Measurements from ENCODE around the gene KCND3.
A peak's percentile ranks its signal among the peaks of the same experiment; 100 is the strongest.

Gene KCND3

DNA sequence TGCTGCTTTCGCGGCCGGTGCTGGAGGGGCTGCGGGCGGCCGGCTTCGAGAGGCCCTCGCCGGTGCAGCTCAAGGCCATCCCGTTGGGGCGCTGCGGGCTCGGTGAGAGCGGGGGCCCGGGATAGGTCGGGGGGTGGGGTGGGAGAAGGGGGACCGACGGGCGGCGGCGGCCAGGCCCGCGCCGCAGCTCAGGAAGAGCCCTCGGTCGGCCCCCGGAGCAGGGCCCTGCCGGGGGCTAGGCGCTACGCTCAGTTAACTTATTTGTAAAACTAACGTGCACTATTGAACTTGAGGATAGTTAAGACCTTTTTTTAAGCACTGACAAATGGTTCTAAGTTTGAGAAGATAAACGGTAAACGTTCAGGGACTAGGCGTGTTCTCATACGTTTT is 233.3 kb downstream of the KCND3 start:
- TF ChIP-seq CTCF (IDR thresholded peaks at IDR 0.05; ENCODE audit: poor library complexity, severe bottlenecking) = no peak
- Histone ChIP-seq H3K36me3 (ENCODE audit: low read depth) (peaks cover 43% of the 10 kb centered on the region), H3K27ac (ENCODE audit: poor library complexity, severe bottlenecking) (peak overlapping the region; percentile 72), H3K9me3 (ENCODE audit: severe bottlenecking) (no peaks in the 10 kb centered on the region), H3K4me3 (ENCODE audit: severe bottlenecking) (peak overlapping the region; percentile 60), H3K4me1 (ENCODE audit: insufficient read depth, poor library complexity, severe bottlenecking) (peaks cover 12% of the 10 kb centered on the region), H3K27me3 (ENCODE audit: insufficient read depth, poor library complexity, severe bottlenecking) (no peaks in the 10 kb centered on the region)
- no peak for DNase-seq (ENCODE audit: low spot score)
- peak; percentile 38 for ATAC-seq (ENCODE audit: low read depth)

- Histone ChIP-seq H3K27me3 (ENCODE audit: insufficient read depth, poor library complexity, severe bottlenecking) (no peaks in the 10 kb centered on the region), H3K36me3 (ENCODE audit: low read depth) (peaks cover 37% of the 10 kb centered on the region), H3K27ac (ENCODE audit: poor library complexity, severe bottlenecking) (peak within 1 kb of the TSS; percentile 72), H3K9me3 (ENCODE audit: severe bottlenecking) (no peaks in the 10 kb centered on the region), H3K4me3 (ENCODE audit: severe bottlenecking) (peak within 1 kb of the TSS; percentile 60), H3K4me1 (ENCODE audit: insufficient read depth, poor library complexity, severe bottlenecking) (peaks cover 12% of the 10 kb centered on the region)
- peak; percentile 87 for ATAC-seq (ENCODE audit: low read depth)
- peak; percentile 87 for DNase-seq (ENCODE audit: low spot score)
- TF ChIP-seq CTCF (IDR thresholded peaks at IDR 0.05; ENCODE audit: poor library complexity, severe bottlenecking) = peak; percentile 93
Observed at GRCh38 chr1:111755331-111756123, 233.9 kb downstream of the KCND3 start, which contains the start of gene DDX20. Gene DDX20, plus strand, starts transcription at chr1:111755901. Its CDS starts 24 bp downstream, at chr1:111755925.

GRCh38 chr1:111754984-111755330 is 234.5 kb downstream of the KCND3 start:
- no peak for TF ChIP-seq CTCF (IDR thresholded peaks at IDR 0.05; ENCODE audit: poor library complexity, severe bottlenecking)
- Histone ChIP-seq H3K27me3 (ENCODE audit: insufficient read depth, poor library complexity, severe bottlenecking) (no peaks in the 10 kb centered on the region), H3K4me3 (ENCODE audit: severe bottlenecking) (peak overlapping the region; percentile 60), H3K4me1 (ENCODE audit: insufficient read depth, poor library complexity, severe bottlenecking) (peaks cover 12% of the 10 kb centered on the region), H3K36me3 (ENCODE audit: low read depth) (peaks cover 32% of the 10 kb centered on the region), H3K9me3 (ENCODE audit: severe bottlenecking) (no peaks in the 10 kb centered on the region), H3K27ac (ENCODE audit: poor library complexity, severe bottlenecking) (peak overlapping the region; percentile 72)
- DNase-seq (ENCODE audit: low spot score) (no peak), ATAC-seq (ENCODE audit: low read depth) (peak; percentile 40)

DNA sequence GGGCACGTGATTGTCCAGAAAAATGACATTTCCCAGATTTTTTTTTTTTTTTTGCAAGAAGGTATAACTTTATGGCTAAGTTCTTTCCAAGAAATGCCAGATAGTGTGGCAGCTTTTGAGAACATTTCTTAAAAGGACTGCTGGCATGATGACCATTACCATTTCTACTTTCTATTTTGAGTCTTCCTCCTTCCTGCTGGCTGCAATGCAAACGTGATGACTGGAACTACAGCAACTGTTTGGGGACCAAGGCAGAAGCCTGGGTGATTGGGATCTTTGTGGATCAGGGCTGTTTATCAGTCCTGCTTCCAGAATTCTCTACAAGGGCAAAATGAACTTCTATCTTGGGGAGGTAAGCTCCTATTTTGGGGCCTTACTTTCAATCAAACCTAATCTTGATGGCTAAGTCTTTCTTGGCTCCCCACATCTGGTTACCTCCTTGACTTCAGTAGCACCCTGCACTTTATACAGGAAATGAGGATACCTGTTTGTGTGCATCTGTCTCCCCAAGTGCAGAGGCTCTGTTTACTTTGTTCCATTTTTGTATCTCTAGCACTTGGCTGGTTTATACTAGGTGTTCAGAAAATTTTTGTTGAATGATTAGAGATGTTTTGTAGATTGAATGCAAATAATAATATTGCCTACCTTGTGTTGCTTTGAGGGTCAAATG is 237.4 kb downstream of the KCND3 start:
- ATAC-seq (ENCODE audit: low read depth) = no peak
- no peak for TF ChIP-seq CTCF (IDR thresholded peaks at IDR 0.05; ENCODE audit: poor library complexity, severe bottlenecking)
- no peak overlapping the region for H3K27ac ChIP-seq (ENCODE audit: poor library complexity, severe bottlenecking)
- no peaks in the 10 kb centered on the region for H3K27me3 ChIP-seq (ENCODE audit: insufficient read depth, poor library complexity, severe bottlenecking)
- peaks cover 6% of the 10 kb centered on the region for H3K4me1 ChIP-seq (ENCODE audit: insufficient read depth, poor library complexity, severe bottlenecking)
- H3K9me3 ChIP-seq (ENCODE audit: severe bottlenecking) = no peaks in the 10 kb centered on the region
- no peak for DNase-seq (ENCODE audit: low spot score)
- H3K36me3 ChIP-seq (ENCODE audit: low read depth) = peaks cover 4% of the 10 kb centered on the region
- no peak overlapping the region for H3K4me3 ChIP-seq (ENCODE audit: severe bottlenecking)
